ENCODE measurements around the gene HBQ1.
"Not testable (repeated sequence)": the region's sequence is repeated elsewhere in the genome, so short reads cannot be mapped to it uniquely, and the experiment has no call there.

Gene HBQ1

DNA sequence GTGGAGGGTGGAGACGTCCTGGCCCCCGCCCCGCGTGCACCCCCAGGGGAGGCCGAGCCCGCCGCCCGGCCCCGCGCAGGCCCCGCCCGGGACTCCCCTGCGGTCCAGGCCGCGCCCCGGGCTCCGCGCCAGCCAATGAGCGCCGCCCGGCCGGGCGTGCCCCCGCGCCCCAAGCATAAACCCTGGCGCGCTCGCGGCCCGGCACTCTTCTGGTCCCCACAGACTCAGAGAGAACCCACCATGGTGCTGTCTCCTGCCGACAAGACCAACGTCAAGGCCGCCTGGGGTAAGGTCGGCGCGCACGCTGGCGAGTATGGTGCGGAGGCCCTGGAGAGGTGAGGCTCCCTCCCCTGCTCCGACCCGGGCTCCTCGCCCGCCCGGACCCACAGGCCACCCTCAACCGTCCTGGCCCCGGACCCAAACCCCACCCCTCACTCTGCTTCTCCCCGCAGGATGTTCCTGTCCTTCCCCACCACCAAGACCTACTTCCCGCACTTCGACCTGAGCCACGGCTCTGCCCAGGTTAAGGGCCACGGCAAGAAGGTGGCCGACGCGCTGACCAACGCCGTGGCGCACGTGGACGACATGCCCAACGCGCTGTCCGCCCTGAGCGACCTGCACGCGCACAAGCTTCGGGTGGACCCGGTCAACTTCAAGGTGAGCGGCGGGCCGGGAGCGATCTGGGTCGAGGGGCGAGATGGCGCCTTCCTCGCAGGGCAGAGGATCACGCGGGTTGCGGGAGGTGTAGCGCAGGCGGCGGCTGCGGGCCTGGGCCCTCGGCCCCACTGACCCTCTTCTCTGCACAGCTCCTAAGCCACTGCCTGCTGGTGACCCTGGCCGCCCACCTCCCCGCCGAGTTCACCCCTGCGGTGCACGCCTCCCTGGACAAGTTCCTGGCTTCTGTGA is 3.5 kb upstream of the HBQ1 start, which contains the start of gene HBA1:
Gene HBA1 (plus strand): TSS at position 204 of the 906 bp plus-strand sequence. CDS start 37 bp downstream, at position 241.
- not testable (repeated sequence) for DNase-seq

DNA sequence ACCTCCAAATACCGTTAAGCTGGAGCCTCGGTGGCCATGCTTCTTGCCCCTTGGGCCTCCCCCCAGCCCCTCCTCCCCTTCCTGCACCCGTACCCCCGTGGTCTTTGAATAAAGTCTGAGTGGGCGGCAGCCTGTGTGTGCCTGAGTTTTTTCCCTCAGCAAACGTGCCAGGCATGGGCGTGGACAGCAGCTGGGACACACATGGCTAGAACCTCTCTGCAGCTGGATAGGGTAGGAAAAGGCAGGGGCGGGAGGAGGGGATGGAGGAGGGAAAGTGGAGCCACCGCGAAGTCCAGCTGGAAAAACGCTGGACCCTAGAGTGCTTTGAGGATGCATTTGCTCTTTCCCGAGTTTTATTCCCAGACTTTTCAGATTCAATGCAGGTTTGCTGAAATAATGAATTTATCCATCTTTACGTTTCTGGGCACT is 2.9 kb upstream of the HBQ1 start:
- DNase-seq, result peak; percentile 97

DNA sequence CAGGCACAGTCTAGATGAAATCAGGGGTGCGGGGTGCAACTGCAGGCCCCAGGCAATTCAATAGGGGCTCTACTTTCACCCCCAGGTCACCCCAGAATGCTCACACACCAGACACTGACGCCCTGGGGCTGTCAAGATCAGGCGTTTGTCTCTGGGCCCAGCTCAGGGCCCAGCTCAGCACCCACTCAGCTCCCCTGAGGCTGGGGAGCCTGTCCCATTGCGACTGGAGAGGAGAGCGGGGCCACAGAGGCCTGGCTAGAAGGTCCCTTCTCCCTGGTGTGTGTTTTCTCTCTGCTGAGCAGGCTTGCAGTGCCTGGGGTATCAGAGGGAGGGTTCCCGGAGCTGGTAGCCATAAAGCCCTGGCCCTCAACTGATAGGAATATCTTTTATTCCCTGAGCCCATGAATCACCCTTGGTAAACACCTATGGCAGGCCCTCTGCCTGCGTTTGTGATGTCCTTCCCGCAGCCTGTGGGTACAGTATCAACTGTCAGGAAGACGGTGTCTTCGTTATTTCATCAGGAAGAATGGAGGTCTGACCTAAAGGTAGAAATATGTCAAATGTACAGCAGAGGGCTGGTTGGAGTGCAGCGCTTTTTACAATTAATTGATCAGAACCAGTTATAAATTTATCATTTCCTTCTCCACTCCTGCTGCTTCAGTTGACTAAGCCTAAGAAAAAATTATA is 2.1 kb upstream of the HBQ1 start:
- no peak for DNase-seq

DNA sequence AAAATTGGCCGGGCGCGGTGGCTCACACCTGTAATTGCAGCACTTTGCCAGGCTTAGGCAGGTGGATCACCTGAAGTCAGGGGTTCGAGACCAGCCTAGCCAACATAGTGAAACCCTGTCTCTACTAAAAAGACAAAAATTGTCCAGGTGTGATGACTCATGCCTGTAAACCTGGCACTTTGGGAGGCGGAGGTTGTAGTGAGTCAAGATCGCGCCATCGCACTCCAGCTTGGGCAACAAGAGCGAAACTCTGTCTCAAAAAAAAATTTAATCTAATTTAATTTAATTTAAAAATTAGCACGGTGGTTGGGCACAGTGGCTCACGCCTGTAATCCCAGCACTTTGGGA is 1.6 kb upstream of the HBQ1 start:
- DNase-seq, result no peak

DNA sequence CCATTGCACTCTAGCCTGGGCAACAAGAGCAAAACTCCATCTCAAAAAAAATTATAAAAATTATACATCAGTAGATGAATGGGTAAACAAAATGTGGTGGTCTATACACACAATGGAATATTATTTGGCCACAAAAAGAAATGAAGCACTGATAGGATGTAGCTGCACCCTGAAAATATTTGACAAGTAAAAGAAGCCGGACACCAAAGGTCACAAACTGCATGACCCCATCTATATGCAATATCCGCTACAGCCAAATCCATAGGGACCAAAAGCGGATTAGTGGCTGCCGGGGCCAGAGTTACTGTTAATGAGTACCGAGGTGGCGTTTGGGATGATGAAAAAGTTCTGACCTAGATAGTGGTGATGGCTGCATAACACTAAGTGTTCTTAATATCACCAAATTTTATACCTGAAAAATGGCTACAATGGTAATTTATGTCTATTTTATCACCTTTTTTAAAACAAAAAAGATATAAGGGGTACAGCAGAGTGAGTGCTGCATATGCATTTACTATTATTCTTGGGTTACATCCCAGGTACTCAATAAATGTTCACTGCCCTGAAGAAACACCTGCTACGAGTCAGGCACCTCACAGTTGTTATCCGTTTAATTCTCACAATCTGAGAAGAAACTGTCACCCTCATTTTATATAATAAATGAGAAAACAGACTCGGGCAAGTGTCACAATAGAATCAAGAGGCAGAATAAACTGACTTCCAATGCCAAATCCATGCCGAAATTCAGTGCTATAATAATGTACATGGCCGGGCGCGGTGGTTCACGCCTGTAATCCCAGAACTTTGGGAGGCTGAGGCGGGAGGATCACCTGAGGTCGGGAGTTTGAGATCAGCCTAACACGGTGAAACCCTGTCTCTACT is 807 bp upstream of the HBQ1 start:
- no peak for DNase-seq

DNA sequence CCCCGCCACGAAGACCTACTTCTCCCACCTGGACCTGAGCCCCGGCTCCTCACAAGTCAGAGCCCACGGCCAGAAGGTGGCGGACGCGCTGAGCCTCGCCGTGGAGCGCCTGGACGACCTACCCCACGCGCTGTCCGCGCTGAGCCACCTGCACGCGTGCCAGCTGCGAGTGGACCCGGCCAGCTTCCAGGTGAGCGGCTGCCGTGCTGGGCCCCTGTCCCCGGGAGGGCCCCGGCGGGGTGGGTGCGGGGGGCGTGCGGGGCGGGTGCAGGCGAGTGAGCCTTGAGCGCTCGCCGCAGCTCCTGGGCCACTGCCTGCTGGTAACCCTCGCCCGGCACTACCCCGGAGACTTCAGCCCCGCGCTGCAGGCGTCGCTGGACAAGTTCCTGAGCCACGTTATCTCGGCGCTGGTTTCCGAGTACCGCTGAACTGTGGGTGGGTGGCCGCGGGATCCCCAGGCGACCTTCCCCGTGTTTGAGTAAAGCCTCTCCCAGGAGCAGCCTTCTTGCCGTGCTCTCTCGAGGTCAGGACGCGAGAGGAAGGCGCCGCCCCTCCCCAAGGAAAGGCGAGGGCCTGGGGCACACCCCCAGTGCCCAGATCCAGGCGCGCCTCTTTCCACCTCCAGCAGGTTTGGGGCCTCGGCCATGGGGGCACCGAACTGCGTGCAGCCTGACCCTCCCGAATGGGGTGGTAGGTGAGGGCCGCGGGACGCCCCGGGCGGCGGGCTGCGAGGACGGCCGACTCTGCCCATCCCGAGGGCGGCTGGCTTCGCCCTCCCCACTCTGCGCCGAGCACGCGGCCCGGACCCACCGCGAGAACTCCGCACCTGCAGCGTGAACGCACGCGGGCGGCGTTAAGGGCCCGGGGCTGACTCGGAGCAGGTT is 664 bp downstream of the HBQ1 start:
- DNase-seq, result peak; percentile 10

DNA sequence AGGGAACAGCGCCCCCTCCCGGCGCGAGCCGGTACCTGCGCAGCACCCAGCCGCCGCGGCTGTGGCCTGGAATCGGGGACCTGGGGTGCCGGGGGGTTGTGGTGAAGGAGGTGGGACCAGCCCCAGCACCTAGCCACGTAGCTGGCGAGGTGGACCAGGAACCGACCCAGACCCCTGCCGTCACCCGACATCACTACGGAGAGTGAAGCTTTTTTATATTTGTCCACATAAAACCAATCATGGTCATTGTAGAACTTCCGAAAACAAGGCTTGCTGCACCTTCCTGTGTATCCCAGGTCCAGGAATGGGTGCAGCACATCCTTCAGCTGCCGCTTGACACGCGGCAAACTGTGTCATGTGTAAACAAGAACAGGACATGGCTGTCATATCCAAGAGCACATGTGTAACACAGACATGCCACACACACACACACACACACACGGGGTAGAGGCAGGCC is 1.3 kb downstream of the HBQ1 start:
- peak; percentile 15 for DNase-seq

DNA sequence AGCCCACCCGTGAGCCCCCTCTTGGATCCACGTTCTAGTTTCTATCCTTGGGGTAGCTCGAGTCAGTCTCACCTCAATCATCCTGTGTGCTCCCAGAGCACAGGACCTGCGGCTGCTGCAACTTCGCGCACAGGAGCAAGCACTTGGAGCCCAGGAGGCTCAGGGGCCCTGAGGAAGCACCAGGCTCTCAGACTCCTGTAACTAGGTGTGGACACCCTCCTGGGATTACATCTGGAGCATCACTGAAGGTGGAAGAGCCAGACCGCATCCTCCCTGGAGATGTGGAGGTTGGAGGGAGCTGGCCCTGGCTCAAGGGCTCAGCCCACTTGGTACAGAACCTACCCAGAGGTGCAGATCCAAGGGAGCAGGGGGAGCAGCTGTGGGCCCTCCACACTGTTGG is 2.7 kb downstream of the HBQ1 start:
- DNase-seq, result no peak

DNA sequence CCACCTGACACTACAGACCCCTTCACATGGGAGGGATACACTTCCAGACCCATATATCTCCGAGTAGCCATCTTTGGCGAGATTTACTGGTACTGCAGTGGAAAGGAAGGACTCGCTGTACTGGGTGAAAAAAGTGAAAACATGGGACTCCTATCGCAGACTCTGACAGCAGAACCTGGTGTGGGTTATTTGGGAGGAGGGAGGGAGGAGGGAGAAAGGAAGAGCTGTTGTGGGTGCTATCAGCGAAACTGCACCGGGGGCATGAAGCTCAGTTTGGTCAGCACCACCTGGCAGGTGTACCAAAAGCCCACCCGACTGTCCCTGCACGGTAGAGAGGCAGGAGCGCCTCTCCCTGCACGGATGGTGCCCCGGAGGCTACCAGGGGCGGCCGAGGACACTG is 5.0 kb downstream of the HBQ1 start:
- DNase-seq, result no peak

DNA sequence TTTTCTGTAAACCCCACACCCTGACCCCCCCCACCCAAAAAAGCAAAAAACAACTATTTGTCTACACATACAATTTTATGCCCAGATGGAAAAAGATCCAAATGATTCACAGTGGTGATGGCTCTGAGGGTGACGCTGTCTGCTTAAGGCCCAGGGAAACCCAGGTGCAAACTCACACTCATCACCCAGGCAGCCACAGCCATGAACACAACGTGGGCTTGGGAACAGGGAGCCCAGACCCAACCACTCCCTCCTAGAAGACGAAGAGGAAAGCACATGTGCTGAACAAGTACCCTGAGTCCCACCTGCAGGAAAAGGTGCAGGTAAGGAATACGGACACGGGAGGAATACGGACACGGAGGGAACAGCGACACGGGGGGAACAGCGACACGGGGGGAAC is 5.4 kb downstream of the HBQ1 start:
- DNase-seq, result no peak

DNA sequence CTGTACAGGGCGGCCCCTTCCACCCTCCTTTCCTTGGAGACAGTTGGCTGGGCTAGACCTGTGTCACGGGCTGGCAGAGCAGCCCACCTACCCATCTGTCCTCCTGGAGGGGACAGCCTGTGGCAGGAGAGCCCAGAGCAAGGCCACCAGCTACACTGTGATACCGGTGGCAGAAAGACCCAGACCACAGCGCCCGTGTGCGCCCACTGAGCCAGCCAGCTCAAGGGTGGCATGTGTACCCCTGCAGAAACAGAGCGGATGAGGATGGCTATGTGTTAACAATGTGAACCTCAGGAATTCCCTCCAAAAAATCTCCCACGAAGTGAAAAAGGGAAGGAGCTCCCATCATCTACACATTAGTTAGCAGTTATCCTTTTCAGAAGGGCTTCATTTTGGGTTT is 7.1 kb downstream of the HBQ1 start:
- DNase-seq, result no peak

DNA sequence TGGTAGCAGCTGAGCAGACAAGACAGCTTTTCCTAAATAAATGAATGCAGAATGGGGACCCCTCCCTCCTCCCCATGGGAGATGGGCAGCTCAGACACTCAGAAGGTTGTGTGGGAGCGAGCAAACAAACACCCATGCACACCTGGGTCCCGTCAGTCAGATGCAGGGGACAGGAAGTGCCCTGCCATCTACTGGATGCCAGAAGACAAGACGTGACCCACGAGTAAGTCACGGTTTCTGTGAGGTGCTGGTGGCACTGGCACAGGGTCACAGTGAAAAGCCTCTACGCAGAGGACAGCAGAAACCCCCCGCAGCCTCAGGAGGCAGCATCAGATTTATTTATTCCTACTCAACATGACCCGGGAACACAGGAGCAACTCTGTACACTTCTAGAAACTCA is 8.4 kb downstream of the HBQ1 start:
- no peak for DNase-seq

DNA sequence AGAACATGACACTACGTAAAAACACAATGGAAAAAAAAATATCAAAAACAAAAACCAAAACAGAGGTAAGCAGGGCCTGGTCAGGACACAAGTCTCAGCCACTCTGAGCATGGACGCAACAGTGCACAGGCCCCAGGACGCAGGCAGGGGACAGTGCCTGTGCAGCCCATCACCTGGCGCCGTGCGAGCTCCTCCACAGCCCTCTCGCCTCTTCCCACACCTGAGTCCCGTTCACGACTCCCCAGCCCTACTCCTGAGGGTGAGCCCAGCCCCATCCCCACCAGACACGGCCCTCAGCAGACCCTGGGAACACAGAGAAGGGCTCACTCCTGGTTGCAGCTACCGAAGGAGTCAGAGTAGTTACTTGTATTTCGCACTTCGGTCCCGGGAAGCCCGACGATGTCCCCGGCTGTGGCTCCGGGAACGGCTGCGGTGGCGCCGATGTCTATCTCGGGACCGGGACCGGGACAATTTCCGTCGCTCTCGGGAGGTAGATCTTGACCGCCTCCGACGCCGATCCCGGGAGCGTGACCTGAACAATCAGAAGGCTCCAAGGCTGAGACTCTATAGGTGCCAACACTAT is 9.4 kb downstream of the HBQ1 start:
- no peak for DNase-seq

DNA sequence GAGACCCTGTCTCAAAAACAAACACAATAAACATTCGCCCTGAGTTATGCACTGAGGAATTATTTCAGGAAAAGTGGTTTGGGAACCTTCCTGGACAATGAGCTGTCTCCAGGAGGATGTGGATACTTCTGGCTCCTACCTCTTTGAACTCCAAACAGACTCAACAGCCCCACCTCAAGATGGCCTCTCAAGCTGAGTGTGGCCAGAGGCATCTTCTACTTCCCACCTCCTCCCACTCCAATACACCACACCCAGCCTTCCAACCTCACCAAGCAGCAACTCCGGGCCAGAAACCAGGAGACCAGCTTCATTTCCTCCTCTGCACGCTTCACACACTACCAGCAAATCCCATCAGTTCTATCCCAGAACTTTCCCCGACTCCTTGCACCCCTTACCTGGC is 11.6 kb downstream of the HBQ1 start:
- no peak for DNase-seq

DNA sequence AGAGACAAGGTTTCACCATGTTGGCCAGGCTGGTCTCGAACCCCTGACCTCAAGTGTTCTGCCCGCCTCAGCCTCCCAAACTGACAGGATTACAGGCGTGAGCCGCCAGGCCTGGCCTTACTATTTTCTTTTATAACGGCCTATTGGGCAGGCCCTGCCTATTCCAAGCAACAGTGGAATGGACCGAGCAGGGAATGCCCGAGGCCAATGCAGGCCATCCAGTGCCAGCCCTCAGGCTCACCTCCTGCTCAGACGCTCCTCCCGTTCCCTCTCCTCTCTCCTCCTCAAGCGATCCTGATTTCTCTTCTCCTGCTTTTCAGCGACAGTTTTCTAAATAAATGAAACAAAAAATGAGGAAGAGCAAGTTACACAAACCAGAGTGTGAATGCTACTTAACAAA is 12.4 kb downstream of the HBQ1 start:
- DNase-seq, result no peak

DNA sequence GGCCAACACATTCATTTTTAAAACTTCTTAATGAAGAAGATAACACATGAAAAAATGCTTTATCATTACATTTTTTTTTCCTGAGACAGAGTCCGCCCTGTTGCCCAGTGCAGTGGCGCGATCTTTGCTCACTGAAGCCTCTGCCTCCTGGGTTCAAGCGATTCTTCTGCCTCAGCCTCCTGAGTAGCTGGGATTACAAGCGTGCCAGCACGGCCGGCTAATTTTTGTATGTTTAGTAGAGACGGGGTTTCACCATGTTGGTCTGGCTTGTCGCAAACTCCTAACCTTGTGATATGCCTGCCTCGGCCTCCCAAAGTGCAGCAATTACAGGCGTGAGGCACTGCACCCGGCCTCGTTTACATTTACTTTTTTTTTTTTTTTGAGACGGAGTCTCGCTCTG is 13.2 kb downstream of the HBQ1 start:
- no peak for DNase-seq

DNA sequence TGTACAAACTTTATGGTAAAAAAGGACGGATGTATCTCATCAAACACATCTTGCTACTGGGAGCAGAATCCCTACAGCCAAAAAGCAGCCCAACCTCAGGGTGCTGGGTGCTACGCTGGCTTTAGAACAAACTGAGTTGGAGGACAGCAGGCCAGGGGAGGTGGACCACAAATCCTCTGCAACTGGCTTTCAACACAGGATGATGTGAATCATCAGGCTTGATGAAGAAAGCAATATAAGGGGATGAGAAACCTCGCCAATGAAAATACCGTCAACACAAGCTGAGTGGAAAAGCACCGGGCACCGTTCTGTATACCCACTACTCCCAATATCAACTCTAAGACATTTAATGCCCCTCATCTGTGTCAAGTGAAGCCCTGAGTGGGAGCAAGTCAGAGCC is 14.3 kb downstream of the HBQ1 start:
- no peak for DNase-seq

DNA sequence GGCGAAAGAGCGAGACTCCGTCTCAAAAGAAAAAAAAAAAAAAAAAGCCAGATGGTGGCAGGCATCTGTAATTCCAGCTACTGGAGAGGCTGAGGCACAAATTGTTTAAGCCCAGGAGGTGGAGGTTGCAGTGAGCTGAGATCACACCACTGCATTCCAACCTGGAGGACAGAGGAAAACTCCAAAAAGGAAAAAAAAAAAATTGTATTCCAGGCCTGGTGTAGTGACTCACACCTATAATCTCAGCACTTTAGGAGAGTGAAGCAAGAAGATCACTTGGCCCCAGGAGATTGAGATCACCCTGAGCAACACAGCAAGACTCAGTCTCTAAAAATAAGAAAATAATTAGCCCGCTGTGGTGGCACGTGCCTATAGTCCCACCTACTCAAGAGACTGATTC is 20.1 kb downstream of the HBQ1 start:
- DNase-seq, result no peak

DNA sequence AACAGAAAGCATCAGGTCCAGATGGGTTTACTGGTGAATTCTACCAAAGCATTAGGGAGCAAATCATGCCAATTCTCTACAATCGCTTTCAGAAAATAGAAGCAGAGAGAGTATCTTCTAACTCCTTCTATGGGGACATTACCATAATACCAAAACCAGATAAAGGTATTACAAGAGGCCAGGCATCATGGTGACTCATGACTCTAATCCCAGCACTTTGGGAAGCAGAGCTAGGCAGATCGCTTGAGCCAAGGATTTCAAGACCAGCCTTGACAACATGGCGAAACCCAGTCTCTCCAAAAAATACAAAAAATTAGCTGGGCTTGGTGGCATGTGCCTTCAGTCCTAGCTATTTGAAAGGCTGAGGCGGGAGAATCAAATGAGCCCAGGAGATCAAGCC is 23.0 kb downstream of the HBQ1 start:
- DNase-seq, result no peak

DNA sequence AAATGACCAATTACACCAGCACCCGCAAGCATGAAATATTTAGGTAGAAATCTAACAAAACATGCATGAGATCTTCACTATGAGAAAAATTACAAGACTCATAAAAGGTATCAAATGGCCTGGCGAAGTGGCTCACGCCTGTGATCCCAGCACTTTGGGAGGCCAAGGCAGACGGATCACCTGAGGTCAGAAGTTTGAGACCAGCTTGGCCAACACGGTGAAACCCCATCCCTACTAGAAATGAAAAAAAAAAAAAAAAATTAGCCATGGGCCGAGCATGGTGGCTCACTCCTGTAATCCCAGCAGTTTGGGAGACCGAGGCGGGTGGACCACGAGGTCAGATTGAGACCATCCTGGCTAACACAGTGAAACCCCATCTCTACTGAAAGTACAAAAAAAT is 23.8 kb downstream of the HBQ1 start:
- not testable (repeated sequence) for DNase-seq

DNA sequence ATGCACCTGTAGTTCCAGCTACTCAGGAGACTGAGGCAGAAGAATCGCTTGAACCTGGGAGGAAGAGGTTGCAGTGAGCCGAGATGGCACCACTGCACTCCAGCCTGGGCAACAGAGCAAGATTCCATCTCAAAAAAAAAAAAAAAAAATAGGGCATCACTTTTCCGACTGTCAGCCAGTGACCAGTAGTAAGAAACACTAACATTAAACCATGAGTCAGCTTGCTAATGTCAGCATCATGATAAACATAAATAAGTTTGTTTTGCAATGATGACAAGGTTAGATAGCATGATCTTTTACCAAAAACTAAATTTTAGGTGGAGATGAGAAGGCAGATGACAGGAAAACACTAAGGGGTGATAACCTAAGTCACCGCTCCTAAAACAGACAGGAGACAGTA is 29.1 kb downstream of the HBQ1 start:
- not testable (repeated sequence) for DNase-seq

Measured in NCI-H748 treated with DMSO at 0.1 percent for 48 hours (cell line).